Neural progenitor cell (in vitro differentiated cells): ENCODE data around the gene FAM110D. TPM values are rescaled to one million over a fixed set of nuclear protein-coding genes. Genes with fewer than 3 reads are reported as not detected.

ENCODE experiments used
- DNase-seq: peaks from one replicate; pipeline ENCODE4 v3.0.0-alpha.2; 2016; ENCODE audit warnings: low spot score
- H2AFZ ChIP-seq: fragments of 200-600 bp; sonication (generic); replicated peaks from 2 replicates; pipeline ENCODE4 v1.6.1; 2016; ENCODE audit warnings: antibody characterized with exemption
- H3F3A ChIP-seq: fragments of 200-600 bp; sonication (generic); 2 replicates; pipeline ENCODE4 v1.6.1; 2016; ENCODE audit warnings: antibody characterized with exemption, low read depth
- H3K27ac ChIP-seq: fragments of 200-600 bp; sonication (generic); 2 replicates; pipeline ENCODE4 v1.5.1; 2016; ENCODE audit warnings: mild to moderate bottlenecking
- H3K27me3 ChIP-seq: fragments of 200-600 bp; sonication (generic); 2 replicates; pipeline ENCODE4 v1.6.1; 2016; ENCODE audit warnings: mild to moderate bottlenecking, moderate library complexity
- H3K36me3 ChIP-seq: fragments of 200-600 bp; sonication (generic); 2 replicates; pipeline ENCODE4 v1.5.1; 2016
- H3K4me1 ChIP-seq: fragments of 200-600 bp; sonication (generic); 2 replicates; pipeline ENCODE4 v1.6.1; 2016; ENCODE audit warnings: mixed run types
- H3K4me2 ChIP-seq: fragments of 200-600 bp; sonication (generic); 2 replicates; pipeline ENCODE4 v1.6.1; 2016
- H3K4me3 ChIP-seq: fragments of 200-600 bp; sonication (generic); 2 replicates; pipeline ENCODE4 v1.5.1; 2016
- H3K79me2 ChIP-seq: fragments of 200-600 bp; sonication (generic); 2 replicates; pipeline ENCODE4 v1.6.1; 2016; ENCODE audit warnings: low read depth
- H3K9ac ChIP-seq: fragments of 200-600 bp; sonication (generic); 2 replicates; pipeline ENCODE4 v1.6.1; 2016
- H3K9me3 ChIP-seq: fragments of 200-600 bp; sonication (generic); 2 replicates; pipeline ENCODE4 v1.5.1; 2016; ENCODE audit warnings: low read depth
- H4K20me1 ChIP-seq: fragments of 200-600 bp; sonication (generic); 2 replicates; pipeline ENCODE4 v1.6.1; 2016; ENCODE audit warnings: low read depth
- H3K27ac Mint-ChIP-seq: 3 replicates; pipeline ENCODE4 v1.8.0; 2021; ENCODE audit warnings: mixed read lengths
- H3K27me3 Mint-ChIP-seq: 2 replicates; pipeline ENCODE4 v1.8.0; 2022; ENCODE audit warnings: low read depth, mild to moderate bottlenecking, inconsistent platforms, moderate library complexity, mixed read lengths; ENCODE audit not compliant: insufficient read depth
- H3K36me3 Mint-ChIP-seq: 3 replicates; pipeline ENCODE4 v1.8.0; 2021; ENCODE audit warnings: mixed read lengths
- H3K4me1 Mint-ChIP-seq: 3 replicates; pipeline ENCODE4 v1.8.0; 2021; ENCODE audit warnings: mixed read lengths
- H3K4me3 Mint-ChIP-seq: 3 replicates; pipeline ENCODE4 v1.8.0; 2021; ENCODE audit warnings: mild to moderate bottlenecking, moderate library complexity, mixed read lengths
- H3K9me3 Mint-ChIP-seq: 3 replicates; pipeline ENCODE4 v1.8.0; 2020; ENCODE audit warnings: mixed read lengths
- EZH2 ChIP-seq: fragments of 200-600 bp; sonication (generic); IDR thresholded peaks from 2 replicates; pipeline ENCODE4 v1.6.1; 2017; ENCODE audit warnings: antibody characterized with exemption, mild to moderate bottlenecking, moderate library complexity
- EZH2phosphoT487 ChIP-seq: fragments of 200-600 bp; sonication (generic); IDR thresholded peaks from 2 replicates; pipeline ENCODE4 v1.6.1; 2017; ENCODE audit warnings: antibody characterized with exemption
- total RNA-seq: library from RNA; depleted of rRNA; stranded (reverse); fragments of >200 nt; gene quantifications from 2 replicates; pipeline ENCODE4 v1.2.3, GENCODE V29; 2015; ENCODE audit warnings: low replicate concordance
- TF ChIP-seq, protein P1 (sequence below): fragments of 200-600 bp; sonication (generic); IDR thresholded peaks from 2 replicates; pipeline ENCODE4 v1.5.1; 2017; ENCODE audit warnings: antibody characterized with exemption, mild to moderate bottlenecking

Gene FAM110D
- total RNA-seq, 1 donor from 2014 or later = 0.28 TPM

DNA sequence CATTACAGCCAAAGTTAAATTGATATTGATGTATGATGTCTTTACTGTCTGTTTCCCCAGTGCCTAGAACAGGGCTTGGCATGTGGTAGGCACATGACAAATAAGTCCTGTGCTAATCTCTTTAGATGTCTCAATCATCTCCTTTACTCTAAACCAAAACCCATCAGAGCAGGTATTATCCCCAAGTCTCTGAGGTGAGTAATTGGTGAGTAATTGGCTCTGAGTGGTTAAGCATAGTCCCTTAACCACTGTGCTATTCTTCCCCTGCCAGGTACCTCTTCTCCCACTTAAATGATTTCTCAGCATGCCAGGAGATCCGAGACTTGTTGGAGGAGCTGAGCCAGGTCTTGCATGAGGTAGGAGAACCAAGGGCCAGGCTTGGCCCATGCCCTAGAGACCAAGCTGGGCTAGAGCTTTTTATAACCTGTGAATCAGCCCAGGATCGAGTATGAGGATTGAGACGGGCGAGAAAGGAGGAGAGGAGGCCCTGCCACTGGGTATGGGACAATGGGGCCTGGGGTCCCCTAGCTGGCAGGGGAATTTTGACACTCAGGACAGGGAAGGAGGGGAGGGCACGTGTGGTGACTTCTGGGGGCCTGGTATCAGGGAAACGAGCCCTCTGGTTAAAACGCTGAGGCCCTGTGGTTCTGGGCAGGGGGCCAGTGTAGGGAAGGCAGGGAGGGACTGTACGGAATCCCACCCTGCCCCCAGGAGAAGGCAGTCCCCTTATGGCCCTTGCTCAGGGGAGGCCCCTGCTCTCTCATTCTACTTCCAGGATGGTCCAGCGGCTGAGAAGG is 22.9 kb downstream of the FAM110D start:
- H3K79me2 ChIP-seq = no peaks in the 10 kb centered on the region
- H3K27me3 ChIP-seq = no peaks in the 10 kb centered on the region

GRCh38 chr1:26182383-26182696 is 23.5 kb downstream of the FAM110D start:
- no peak overlapping the region for H3K4me3 ChIP-seq
- H3K27me3 ChIP-seq = no peaks in the 10 kb centered on the region
- H2AFZ ChIP-seq = no peak overlapping the region
- H4K20me1 ChIP-seq = no peaks in the 10 kb centered on the region
- Mint-ChIP-seq H3K27ac (no peak overlapping the region), H3K9me3 (no peaks in the 10 kb centered on the region), H3K36me3 (peaks cover 2% of the 10 kb centered on the region), H3K27me3 (peaks cover 11% of the 10 kb centered on the region), H3K4me3 (no peak overlapping the region), H3K4me1 (peaks cover 13% of the 10 kb centered on the region)
- no peak overlapping the region for H3K9ac ChIP-seq
- no peaks in the 10 kb centered on the region for H3K9me3 ChIP-seq
- peaks cover 2% of the 10 kb centered on the region for H3F3A ChIP-seq
- H3K36me3 ChIP-seq = no peaks in the 10 kb centered on the region
- H3K27ac ChIP-seq = no peak overlapping the region
- TF ChIP-seq EZH2phosphoT487 = no peak
- TF ChIP-seq, protein P1, sequence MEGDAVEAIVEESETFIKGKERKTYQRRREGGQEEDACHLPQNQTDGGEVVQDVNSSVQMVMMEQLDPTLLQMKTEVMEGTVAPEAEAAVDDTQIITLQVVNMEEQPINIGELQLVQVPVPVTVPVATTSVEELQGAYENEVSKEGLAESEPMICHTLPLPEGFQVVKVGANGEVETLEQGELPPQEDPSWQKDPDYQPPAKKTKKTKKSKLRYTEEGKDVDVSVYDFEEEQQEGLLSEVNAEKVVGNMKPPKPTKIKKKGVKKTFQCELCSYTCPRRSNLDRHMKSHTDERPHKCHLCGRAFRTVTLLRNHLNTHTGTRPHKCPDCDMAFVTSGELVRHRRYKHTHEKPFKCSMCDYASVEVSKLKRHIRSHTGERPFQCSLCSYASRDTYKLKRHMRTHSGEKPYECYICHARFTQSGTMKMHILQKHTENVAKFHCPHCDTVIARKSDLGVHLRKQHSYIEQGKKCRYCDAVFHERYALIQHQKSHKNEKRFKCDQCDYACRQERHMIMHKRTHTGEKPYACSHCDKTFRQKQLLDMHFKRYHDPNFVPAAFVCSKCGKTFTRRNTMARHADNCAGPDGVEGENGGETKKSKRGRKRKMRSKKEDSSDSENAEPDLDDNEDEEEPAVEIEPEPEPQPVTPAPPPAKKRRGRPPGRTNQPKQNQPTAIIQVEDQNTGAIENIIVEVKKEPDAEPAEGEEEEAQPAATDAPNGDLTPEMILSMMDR = no peak
- TF ChIP-seq EZH2 = no peak
- H3K4me2 ChIP-seq = no peak overlapping the region
- no peaks in the 10 kb centered on the region for H3K4me1 ChIP-seq
- no peak for DNase-seq
- no peaks in the 10 kb centered on the region for H3K79me2 ChIP-seq

More for the DNA sequence above, 22.9 kb downstream of the FAM110D start:
- Histone ChIP-seq H3K9me3 (no peaks in the 10 kb centered on the region), H4K20me1 (no peaks in the 10 kb centered on the region), H2AFZ (no peak overlapping the region), H3K4me1 (no peaks in the 10 kb centered on the region), H3K4me2 (no peak overlapping the region), H3K36me3 (no peaks in the 10 kb centered on the region), H3K4me3 (no peak overlapping the region), H3K9ac (no peak overlapping the region), H3K27ac (no peak overlapping the region), H3F3A (peaks cover 7% of the 10 kb centered on the region)
- H3K27ac Mint-ChIP-seq = peak overlapping the region; percentile 39
- H3K4me1 Mint-ChIP-seq = peaks cover 13% of the 10 kb centered on the region
- peak overlapping the region; percentile 30 for H3K4me3 Mint-ChIP-seq
- H3K27me3 Mint-ChIP-seq = peaks cover 7% of the 10 kb centered on the region
- H3K36me3 Mint-ChIP-seq = peaks cover 2% of the 10 kb centered on the region
- TF ChIP-seq EZH2phosphoT487 (no peak), EZH2 (no peak)
- TF ChIP-seq, protein P1 = no peak
- no peaks in the 10 kb centered on the region for H3K9me3 Mint-ChIP-seq
- no peak for DNase-seq

DNA sequence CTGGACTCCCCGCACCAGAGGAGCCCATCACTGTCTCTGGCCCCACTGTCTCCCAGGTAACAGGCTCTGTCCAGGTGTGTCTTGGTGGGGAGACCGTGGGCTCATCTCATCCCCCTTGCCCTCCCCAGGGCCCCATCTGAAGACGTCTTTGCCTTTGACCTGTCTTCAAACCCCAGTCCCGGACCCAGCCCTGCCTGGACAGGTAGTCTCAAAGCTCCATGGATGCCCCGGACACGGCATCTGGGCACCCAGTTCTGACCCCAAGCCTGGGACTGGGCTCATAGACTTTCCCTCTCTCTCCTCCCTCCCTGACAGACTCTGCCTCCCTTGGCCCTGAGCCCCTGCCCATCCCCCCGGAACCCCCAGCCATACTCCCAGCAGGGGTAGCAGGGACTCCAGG is 25.2 kb downstream of the FAM110D start:
- Histone ChIP-seq H3K27me3 (no peaks in the 10 kb centered on the region), H3K9ac (no peak overlapping the region), H3K4me2 (no peak overlapping the region), H4K20me1 (no peaks in the 10 kb centered on the region), H3K27ac (no peak overlapping the region), H3K9me3 (no peaks in the 10 kb centered on the region), H3K4me1 (no peaks in the 10 kb centered on the region), H3K4me3 (no peak overlapping the region), H3F3A (no peaks in the 10 kb centered on the region), H3K79me2 (no peaks in the 10 kb centered on the region), H2AFZ (no peak overlapping the region), H3K36me3 (no peaks in the 10 kb centered on the region)
- TF ChIP-seq EZH2 = no peak
- no peak for TF ChIP-seq EZH2phosphoT487
- TF ChIP-seq, protein P1 = no peak
- H3K4me3 Mint-ChIP-seq = no peak overlapping the region
- peaks cover 2% of the 10 kb centered on the region for H3K36me3 Mint-ChIP-seq
- H3K27ac Mint-ChIP-seq = no peak overlapping the region
- no peak for DNase-seq
- H3K4me1 Mint-ChIP-seq = peaks cover 10% of the 10 kb centered on the region
- H3K9me3 Mint-ChIP-seq = no peaks in the 10 kb centered on the region
- H3K27me3 Mint-ChIP-seq = peaks cover 11% of the 10 kb centered on the region
